NCI-H2196 (cell line): ENCODE results near the gene USP19.
A peak's percentile ranks its signal among the peaks of the same experiment; 100 is the strongest.

Experiments used
- DNase-seq: peaks from one replicate; lab custom pipeline; 2025; ENCODE audit not compliant: unreplicated experiment; lab: John Stamatoyannopoulos, UW

USP19 gene

DNA sequence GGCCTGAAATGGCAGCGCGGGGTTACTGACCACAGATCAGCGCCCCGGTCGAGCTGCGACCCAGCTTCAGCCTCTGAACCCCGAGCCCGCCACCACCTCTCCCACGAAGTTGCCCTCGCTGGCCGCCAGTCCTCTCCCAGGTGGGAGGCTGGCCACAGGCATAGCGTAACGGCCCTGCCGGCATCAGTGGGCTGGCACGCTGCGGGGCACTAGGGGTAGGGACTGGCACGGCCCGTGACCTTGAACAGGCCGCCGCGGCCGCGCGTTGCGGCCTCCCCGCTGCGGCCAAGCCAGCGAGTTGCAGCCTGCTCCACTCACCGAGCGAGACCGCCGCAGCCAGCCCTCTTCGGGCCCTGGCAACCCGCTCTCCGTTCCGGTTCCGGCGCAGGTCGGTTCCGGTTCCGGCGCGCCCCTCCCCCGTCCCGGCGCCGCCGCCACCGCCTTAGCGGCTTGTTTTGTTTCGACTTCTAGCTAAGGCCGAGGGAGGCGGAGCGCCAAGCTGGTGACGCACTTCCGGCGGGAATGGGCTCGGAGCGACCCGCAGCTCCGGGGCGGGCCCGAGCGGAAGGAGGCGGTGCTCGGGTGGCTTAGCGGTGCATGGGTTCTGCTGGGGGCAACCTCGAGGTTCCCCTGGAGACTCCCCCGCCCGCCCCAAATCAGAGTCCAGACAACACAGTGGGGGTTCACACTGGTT lies at the start of gene USP19:
Gene USP19 (minus strand): TSS at position 386 of the 694 bp plus-strand sequence. CDS start 1,678 bp downstream, outside the sequence.
- peak; percentile 89 for DNase-seq

DNA sequence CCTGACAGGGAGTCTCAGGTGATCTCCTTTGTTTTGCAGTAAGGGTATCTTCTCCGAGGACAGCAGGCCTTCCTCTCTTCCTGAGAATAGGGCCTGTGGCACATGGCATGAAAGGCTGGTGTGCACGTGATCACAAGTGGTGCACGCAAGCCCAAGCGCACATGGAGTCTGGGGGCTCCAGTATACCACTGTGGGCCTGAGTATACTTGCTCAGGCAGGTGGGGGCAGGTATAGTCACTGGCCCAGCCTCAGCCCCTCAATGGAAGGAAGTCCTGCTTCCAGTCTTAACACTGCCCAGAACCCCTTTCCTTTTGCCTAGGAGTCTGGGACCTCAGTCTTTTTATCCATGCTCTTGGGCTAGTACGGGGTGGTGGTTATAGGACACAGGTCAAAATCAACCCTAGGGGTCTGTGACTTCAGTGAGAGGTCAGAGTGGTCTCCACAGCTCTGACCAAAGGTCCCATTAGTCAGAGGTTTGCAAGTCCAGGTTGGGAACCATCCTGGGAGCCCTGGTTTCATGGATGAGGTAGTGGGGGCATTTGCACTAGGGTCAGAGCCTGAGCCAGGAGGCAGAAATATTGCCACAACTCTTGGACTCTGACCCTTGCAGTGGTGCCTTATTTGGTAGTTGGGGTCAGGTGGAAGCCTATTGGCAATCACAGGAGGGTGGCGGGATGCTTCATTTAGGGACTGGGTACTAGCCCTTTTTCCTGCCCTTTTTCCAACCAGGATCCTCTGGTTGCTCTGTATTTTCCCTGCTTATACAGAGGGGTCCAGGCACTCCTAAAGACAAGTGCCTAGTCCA lies 46.3 kb upstream of the USP19 start:
- DNase-seq: no peak

DNA sequence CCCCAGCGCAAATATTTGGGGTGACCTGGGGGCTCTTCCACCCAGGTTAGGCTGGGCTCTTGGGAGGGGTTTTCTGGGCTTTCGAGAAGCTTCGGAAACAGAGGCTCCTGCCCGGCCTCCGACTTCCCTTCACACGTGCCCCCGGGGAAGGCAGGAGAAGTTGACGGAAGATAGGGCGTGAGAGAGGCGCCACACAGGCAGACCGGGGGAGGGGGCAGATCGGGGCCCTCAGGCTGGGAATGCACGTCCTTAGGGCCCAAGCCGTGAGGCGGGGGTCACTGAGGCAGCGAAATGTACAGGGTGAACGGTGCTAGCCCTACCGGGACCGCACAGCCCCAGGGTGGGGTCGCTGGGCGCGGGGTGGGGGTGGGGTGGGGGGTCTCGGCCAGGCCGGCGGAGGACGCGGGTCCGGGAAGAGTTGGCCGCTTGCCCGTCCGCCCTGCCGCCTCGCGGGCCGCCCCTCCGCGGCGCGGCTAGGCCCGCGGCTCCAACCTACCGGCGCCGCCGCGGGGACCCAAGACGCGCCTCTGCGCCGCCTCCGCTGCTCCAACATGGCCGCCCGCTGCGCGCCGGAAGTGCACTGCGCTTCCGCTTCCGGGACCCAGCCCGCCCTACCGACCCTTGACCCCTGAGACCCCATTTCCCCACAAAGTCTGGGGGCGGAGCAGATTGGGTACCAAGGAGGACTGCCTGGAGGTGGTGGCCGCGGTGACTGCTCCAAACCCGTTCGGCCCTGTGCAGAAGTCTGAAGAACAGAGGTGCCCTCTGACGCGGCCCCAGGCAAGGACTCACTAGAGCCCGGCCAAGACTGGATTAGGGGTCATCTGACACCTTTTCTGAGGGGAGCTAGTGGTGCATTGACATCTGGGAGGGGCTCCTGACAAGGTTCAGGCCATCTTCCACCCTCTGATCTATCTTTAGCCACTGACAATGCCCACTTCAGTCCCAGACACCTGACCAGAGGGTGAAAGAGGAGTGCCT lies 45.4 kb upstream of the USP19 start, which contains the start of gene CCDC71:
Gene CCDC71 (minus strand): TSS at position 561 of the 981 bp plus-strand sequence. CDS start 2,123 bp downstream, outside the sequence.
- peak; percentile 31 for DNase-seq

DNA sequence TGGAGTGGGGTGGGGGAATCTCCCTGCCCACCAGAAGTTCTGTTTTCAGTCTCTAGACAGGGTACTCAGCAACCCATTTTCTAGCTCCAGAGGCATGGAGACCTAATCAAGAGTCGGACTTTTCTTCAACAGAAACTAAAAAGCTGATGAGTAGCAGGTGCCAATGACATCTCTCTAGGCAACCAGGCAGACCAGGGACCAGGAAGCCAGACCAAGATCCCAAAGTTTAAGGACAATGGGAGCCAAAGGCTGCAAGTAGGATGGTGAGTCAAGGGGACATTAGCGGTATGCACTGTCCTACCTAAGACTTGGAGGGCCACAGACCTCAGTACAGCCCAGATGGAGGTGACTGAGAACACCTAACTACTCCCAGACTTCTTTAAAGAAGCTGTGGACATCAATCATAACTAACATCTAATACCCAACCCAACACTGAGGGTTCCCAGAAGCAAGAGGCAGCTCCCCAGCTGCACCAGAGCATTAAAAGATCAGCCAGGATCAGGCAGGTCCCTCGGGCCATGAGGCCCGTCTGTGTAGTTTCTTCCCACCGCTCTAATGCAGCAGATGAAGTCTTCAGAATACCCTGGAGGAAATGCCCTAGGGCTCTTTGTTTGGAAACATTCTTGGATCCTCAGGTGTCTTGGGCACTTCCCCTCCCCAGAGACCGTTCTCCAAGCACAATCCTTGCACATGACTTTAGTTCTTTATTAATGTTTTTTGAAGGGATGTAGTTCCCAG lies 44.5 kb upstream of the USP19 start:
- DNase-seq: no peak

DNA sequence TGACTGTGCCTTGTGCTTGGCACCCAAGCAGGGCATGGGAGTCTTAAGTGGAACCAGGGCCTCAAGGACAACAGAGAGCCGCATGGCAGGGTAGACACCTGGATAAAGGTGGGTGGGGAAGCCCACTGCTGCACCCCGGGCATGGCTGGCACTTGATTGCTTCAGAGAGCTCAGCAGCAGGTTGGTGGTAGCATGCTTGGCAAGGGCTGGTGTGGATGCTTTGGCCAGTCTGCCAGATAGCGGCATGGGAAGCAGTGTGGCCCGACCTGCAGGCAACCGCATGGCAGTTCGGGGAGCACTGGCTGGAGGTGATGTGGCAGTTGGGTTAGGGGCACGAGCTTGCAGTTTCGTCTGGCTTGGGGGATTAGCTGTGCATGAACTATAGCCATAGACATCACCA lies 43.0 kb upstream of the USP19 start:
- no peak for DNase-seq

DNA sequence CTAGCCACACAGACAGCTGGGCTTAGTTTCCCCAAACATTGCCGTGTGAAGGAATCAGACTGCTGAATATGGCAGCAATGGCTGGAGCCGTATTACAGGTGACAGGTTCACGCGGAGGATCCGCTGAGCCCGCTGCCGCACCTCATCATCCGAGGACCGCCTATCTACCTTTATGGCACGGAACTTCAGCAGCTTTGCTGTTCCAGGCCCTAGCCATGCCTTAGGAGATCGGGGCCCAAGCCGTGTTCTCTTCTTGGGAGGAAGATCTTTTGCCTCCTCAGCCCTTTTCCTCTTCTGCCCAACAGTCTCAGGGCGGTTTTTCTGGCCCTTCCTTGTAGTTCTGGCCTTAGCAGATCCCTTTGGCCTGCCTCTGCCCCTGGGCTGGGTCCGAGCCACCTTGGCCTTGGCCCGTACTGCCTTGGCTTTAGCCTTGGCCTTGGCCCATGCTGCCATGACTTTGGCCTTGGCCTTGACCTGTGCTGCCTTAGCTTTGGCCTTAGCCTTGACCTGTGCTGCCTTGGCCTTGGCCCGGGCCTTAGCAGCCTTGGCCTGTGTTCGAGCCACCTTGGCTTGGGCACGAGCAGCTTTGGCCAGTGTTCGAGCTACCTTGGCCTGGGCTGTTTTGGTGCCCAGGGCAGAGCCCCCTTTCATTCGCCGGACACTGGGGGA lies 42.3 kb upstream of the USP19 start:
- DNase-seq: no peak

DNA sequence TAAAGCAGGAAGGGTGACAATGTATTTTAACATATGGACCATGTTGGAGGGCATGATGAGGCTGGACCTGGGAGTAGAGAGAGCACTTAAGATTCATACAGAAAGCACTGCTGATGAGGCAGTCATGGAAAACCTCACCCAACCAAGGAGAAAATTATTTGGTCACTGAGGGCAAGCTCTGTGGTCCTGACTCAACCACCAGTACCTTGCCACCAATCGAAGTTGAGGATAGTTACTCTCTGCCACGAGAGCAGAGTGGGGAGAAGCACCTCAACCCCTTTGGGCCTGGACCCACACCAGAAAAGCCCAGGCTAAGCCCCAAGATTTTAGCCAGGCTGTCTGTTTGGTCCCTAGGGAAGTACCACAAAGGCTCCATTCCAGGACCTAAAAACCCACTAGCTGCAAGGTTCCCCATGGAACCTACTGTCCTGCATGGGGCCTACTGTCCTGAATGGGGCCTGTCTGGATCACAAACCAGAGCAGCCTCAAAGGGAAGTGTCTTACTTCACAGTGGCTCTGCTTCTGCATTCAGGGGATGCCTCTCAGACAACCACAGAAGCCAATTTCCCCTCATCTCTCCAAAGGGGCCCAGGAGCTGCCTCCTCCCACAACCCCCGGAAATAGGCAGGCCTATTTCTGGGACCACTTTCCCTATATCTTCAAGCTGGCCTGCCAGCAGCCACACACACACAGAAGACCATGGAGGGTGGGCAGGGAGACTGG lies 41.3 kb upstream of the USP19 start:
- no peak for DNase-seq

GRCh38 chr3:49161197-49161596 lies 40.6 kb upstream of the USP19 start:
- DNase-seq: no peak

DNA sequence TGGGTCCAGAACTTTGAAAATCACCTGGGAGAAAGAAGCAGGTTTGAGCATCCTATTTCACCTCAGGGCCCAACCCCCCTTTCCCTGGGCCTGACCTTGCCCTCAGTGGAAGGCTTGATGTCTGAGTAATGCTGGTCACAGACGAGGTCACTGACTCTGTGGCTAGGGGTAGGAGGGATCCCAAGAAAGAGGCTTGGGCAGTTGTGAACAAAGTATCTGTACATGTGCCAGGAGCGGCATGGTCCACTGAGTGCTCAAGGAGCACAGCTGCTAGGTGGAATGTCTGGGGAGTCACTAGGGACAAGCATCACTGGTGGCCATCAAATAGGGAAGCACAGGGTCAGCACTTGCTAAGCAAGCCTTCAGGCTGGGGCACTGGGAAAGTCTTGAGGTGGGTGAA lies 38.2 kb upstream of the USP19 start:
- no peak for DNase-seq

- DNase-seq: peak; percentile 35
Observed at GRCh38 chr3:49158103-49158709, 37.6 kb upstream of the USP19 start.

GRCh38 chr3:49157289-49157688 lies 36.7 kb upstream of the USP19 start:
- DNase-seq: no peak

GRCh38 chr3:49153349-49153912 lies 32.8 kb upstream of the USP19 start:
- no peak for DNase-seq

DNA sequence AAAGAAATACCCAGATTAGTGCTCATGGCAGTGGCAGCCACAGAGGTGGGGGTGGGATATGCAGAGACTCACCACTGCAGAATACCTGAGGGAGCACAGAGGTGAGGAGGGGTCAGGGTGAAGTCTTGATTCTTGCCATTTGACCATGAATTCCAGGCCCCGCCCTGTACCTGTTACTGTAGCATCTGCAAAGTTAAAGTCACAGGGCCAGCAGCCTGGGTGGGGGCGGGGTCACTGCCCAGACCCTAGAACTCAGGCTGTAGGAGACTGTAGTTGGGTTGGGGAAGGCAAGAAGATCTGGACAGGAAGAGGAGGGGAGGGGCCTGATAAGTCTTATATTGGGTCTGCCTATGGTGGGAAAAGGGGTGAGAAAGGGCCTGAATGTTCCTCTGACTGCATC lies 31.0 kb upstream of the USP19 start:
- DNase-seq: no peak

GRCh38 chr3:49148159-49148558 lies 27.5 kb upstream of the USP19 start:
- no peak for DNase-seq

DNA sequence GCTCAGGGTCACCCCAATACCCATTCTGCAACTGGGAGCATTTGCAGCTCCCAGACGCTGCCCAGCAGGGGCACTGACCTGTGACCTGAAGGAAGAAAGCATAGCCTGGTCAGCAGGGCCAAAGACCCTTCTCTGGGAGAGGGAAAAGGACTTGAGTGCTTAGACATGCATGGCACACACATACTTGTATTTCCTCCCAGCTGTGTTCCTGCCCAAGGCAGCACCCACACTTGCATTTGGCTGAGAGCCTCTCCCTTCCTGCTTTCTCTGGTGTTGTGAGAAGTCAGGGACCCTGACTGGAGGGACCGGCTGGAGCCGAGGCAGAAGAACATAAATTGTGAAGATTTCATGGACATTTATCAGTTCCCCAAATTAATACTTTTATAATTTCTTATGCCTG lies 19.5 kb upstream of the USP19 start:
- no peak for DNase-seq

GRCh38 chr3:49135499-49135898 lies 14.9 kb upstream of the USP19 start:
- DNase-seq: no peak

DNA sequence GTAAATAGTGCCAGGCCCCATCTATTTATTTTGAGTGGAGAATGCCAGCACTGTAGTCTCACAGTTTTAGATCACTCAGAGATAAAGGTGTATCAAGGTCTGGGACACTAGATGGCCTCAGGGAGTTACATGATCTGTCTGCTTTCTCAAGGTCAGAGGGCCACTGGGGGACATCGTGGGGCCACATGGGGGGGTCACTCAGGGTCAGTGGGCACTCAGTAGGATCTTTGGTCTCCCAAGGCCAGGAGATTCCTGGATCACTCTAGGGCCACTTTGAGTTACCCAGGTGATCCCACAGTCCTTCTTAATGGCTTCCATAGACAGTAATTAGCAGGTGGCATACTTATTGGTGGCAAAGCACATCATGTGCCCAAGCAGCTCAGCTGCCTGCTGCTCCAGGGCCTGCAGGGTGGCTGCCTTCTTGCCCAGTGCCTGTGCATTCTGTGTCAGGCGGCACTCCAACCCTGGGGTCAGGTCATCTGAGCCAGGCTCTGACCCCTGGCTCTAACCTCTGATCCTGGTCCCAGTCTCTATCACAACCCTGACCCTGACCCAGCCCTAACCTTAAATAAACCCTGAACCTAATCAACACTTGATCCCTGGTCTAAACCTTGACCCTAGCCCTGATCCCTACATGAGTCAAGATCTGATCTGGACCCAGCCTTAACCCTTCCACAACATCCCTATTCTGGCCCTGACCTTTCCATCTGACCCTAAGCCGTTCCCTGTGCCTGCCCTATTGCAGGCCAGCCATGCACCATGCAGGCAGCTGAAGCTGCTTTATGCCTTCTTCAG lies 14.0 kb upstream of the USP19 start:
- DNase-seq: no peak
